Endothelial cell of umbilical vein (primary cell): ENCODE data around the gene OR2Y1. TPM values are rescaled to one million over a fixed set of nuclear protein-coding genes. Genes with fewer than 3 reads are reported as not detected.

Source experiments
- BruUV-seq: library from RNA; stranded (reverse); fragments of 400-500 nt; replicated peaks from 2 replicates; lab custom pipeline; 2021; lab: Mats Ljungman, UMichigan
- CTCF ChIA-PET: fragments of 300-600, 350-600 bp; sonication (Branson Sonifier 250); formaldehyde crosslinking; loops from one replicate; lab custom pipeline; 2021; ENCODE audit warnings: antibody characterized with exemption, inconsistent platforms; lab: Charles Lee
- POLR2A ChIA-PET: fragments of 300-600, 350-600 bp; sonication (Branson Sonifier 250); formaldehyde crosslinking; loops from one replicate; lab custom pipeline; 2021; ENCODE audit warnings: antibody characterized with exemption, inconsistent platforms; lab: Charles Lee
- DNase-seq: peaks from one replicate; pipeline ENCODE4 v3.0.0-alpha.2; 2011; ENCODE audit warnings: low read depth, low spot score
- FAIRE-seq: peaks from 2 replicates; lab custom pipeline; 2011; peaks lifted over from hg19 to GRCh38; lab: Jason Lieb, UNC
- H2AFZ ChIP-seq: 2 replicates; pipeline ENCODE4 v1.6.0; 2012; ENCODE audit warnings: low read depth, low read length, control low read depth, inconsistent platforms
- H3K27ac ChIP-seq: 2 replicates; pipeline ENCODE4 v1.5.1; 2011; ENCODE audit warnings: low read depth, mild to moderate bottlenecking, control low read depth, low read length, moderate library complexity; ENCODE audit not compliant: insufficient read depth
- H3K27me3 ChIP-seq, 2 experiments: 2 replicates each; pipeline versions ENCODE4 v1.6.0 to v1.6.1; 2011; ENCODE audit warnings: low read length in 2 of 2, mixed read lengths in 1 of 2; ENCODE audit not compliant: control insufficient read depth in 2 of 2, insufficient read depth in 2 of 2
- H3K36me3 ChIP-seq, 2 experiments: 2 replicates in 1 of 2; 3 replicates in 1 of 2; pipeline ENCODE4 v1.5.1; 2011; ENCODE audit warnings: low read length in 2 of 2, mild to moderate bottlenecking in 1 of 2, moderate library complexity in 1 of 2; ENCODE audit not compliant: control insufficient read depth in 2 of 2, insufficient read depth in 2 of 2; ENCODE audit errors: extremely low read depth in 1 of 2
- H3K4me1 ChIP-seq: 3 replicates; pipeline ENCODE4 v1.5.1; 2011; ENCODE audit warnings: mild to moderate bottlenecking, low read length; ENCODE audit not compliant: control insufficient read depth, insufficient read depth; ENCODE audit errors: extremely low read depth
- H3K4me2 ChIP-seq: 2 replicates; pipeline ENCODE4 v1.6.1; 2011; ENCODE audit warnings: low read length, control low read depth, mixed read lengths; ENCODE audit not compliant: insufficient read depth
- H3K4me3 ChIP-seq, 3 experiments: fragments of 200-600 bp in 1 of 3; sonication (generic), shearing (Covaris generic) in 1 of 3; replicated peaks in 1 of 3; 2 replicates each; pipeline ENCODE4 v1.5.1; 2011 to 2016; ENCODE audit warnings: control low read depth in 3 of 3, low read length in 3 of 3, mild to moderate bottlenecking in 2 of 3, inconsistent platforms in 1 of 3, low read depth in 1 of 3, moderate library complexity in 1 of 3; ENCODE audit not compliant: insufficient read depth in 1 of 3
- H3K79me2 ChIP-seq: 2 replicates; pipeline ENCODE4 v1.6.0; 2012; ENCODE audit warnings: low read length, inconsistent platforms; ENCODE audit not compliant: control insufficient read depth, insufficient read depth
- H3K9ac ChIP-seq: replicated peaks from 2 replicates; pipeline ENCODE3; 2011; ENCODE audit warnings: low read length, control low read depth; ENCODE audit not compliant: insufficient read depth; ENCODE audit errors: extremely low read depth
- H3K9me1 ChIP-seq: replicated peaks from 3 replicates; pipeline ENCODE4 v1.6.0; 2011; ENCODE audit warnings: mild to moderate bottlenecking, low read length; ENCODE audit not compliant: control insufficient read depth, insufficient read depth; ENCODE audit errors: extremely low read depth
- H3K9me3 ChIP-seq: replicated peaks from 2 replicates; pipeline ENCODE4 v1.5.1; 2012; ENCODE audit warnings: low read length, inconsistent platforms; ENCODE audit not compliant: control insufficient read depth, insufficient read depth
- H4K20me1 ChIP-seq: replicated peaks from 2 replicates; pipeline ENCODE3; 2011; ENCODE audit warnings: mild to moderate bottlenecking, low read length; ENCODE audit not compliant: control insufficient read depth, insufficient read depth; ENCODE audit errors: extremely low read depth
- CTCF ChIP-seq, 2 donors: IDR thresholded peaks; 1 replicate in 1 of 2; 2 replicates in 1 of 2; pipeline ENCODE4 v1.5.1; 2011; ENCODE audit warnings: low read length in 2 of 2, mild to moderate bottlenecking in 2 of 2, moderate library complexity in 2 of 2, control low read depth in 1 of 2, inconsistent platforms in 1 of 2, low read depth in 1 of 2; ENCODE audit not compliant: insufficient read depth in 1 of 2; ENCODE audit errors: extremely low read depth in 1 of 2
- EZH2 ChIP-seq: IDR thresholded peaks from 2 replicates; pipeline ENCODE4 v1.6.1; 2012; ENCODE audit warnings: borderline replicate concordance, low read depth, mild to moderate bottlenecking, moderate library complexity, low read length, inconsistent platforms; ENCODE audit not compliant: severe bottlenecking
- FOS ChIP-seq: IDR thresholded peaks from 2 replicates; pipeline ENCODE4 v1.6.1; 2011; ENCODE audit warnings: mild to moderate bottlenecking, low read length, moderate library complexity, borderline replicate concordance; ENCODE audit not compliant: insufficient read depth
- GATA2 ChIP-seq: IDR thresholded peaks from 2 replicates; pipeline ENCODE4 v1.7.0; 2011; ENCODE audit warnings: low read depth, mild to moderate bottlenecking, moderate library complexity, mixed read lengths, low read length; ENCODE audit not compliant: insufficient read length, insufficient read depth
- JUN ChIP-seq: IDR thresholded peaks from 2 replicates; pipeline ENCODE4 v1.6.1; 2011; ENCODE audit warnings: borderline replicate concordance, low read depth; ENCODE audit not compliant: insufficient read length, insufficient read depth
- MAX ChIP-seq: IDR thresholded peaks from 2 replicates; pipeline ENCODE4 v1.6.1; 2011; ENCODE audit not compliant: insufficient read depth, insufficient read length
- MYC ChIP-seq: IDR thresholded peaks from one replicate; pipeline ENCODE4 v1.6.1; 2011; ENCODE audit warnings: mild to moderate bottlenecking, low read depth, low read length
- POLR2A ChIP-seq: IDR thresholded peaks from 2 replicates; pipeline ENCODE4 v1.6.1; 2012; ENCODE audit warnings: low read depth, mild to moderate bottlenecking, control low read depth, low read length
- POLR2AphosphoS5 ChIP-seq: IDR thresholded peaks from 2 replicates; pipeline ENCODE4 v1.6.1; 2012; ENCODE audit warnings: low read depth, mild to moderate bottlenecking, control low read depth, low read length, moderate library complexity; ENCODE audit not compliant: insufficient read depth
- dilution Hi-C: fragments of 300-500 bp; cut with MboI; formaldehyde crosslinking; loops from one replicate; pipeline ENCODE4 v1.15.0; 2019; ENCODE audit warnings: low sequenced_read_pairs; ENCODE audit not compliant: extremely low pct_ligation_motif_present
- intact Hi-C: fragments of 100-400 bp; cut with micrococcal nuclease; formaldehyde crosslinking; loops from one replicate; pipeline ENCODE4 v1.10.0; 2022
- polyA plus RNA-seq, 4 experiments: library from polyadenylated mRNA; depleted of rRNA in 3 of 4; stranded (reverse) in 3 of 4; unstranded in 1 of 4; fragments of >200 nt; gene quantifications; 2 replicates each; pipeline versions ENCODE4 v1.2.1 to v1.2.3, GENCODE V29; 2011 to 2012; ENCODE audit warnings: missing spikeins in 1 of 4
- total RNA-seq: library from RNA; stranded (reverse); gene quantifications from 2 replicates; pipeline ENCODE4 v1.2.3, GENCODE V29; 2021

OR2Y1 gene
- total and polyA plus RNA-seq, 2 donors (not counting 3 experiments of a cell fraction or from before 2014, with no cell fraction given), result not detected

GRCh38 chr5:180724944-180725343, 14.9 kb downstream of the OR2Y1 start:
- no peak for DNase-seq
- Histone ChIP-seq H3K36me3 (no peaks in the 10 kb centered on the region), H3K4me3 (no peak overlapping the region), H3K79me2 (no peaks in the 10 kb centered on the region), H3K9me3 (no peaks in the 10 kb centered on the region), H3K4me2 (no peak overlapping the region), H2AFZ (no peak overlapping the region), H3K4me1 (no peaks in the 10 kb centered on the region), H4K20me1 (no peaks in the 10 kb centered on the region), H3K27ac (no peak overlapping the region), H3K27me3 (peaks cover 0 to 2% of the 10 kb centered on the region in 2 experiments), H3K9me1 (no peaks in the 10 kb centered on the region), H3K9ac (no peak overlapping the region)
- no peak for TF ChIP-seq MYC
- TF ChIP-seq CTCF (IDR thresholded peaks at IDR 0.05; ENCODE audit: extremely low read depth in 1 of 2, insufficient read depth in 1 of 2, low read depth in 1 of 2, low read length in 2 of 2), result no peak
- TF ChIP-seq JUN, result no peak
- no peak for TF ChIP-seq MAX
- TF ChIP-seq POLR2A, result no peak
- no peak for TF ChIP-seq EZH2
- TF ChIP-seq POLR2AphosphoS5, result no peak
- TF ChIP-seq FOS, result no peak
- no peak for TF ChIP-seq GATA2
- dilution Hi-C loops (no loop called here), intact Hi-C loops (no loop called here)
- no peak for FAIRE-seq
- ChIA-PET CTCF (no interaction called here), POLR2A (no interaction called here)
- BruUV-seq, result no TSS peak
